ENCODE results near the gene GMDS. TPM values are rescaled to one million over a fixed set of nuclear protein-coding genes. Genes with fewer than 3 reads are reported as not detected.

The GMDS gene
- total and polyA plus RNA-seq, 2 donors (not counting 3 experiments of a cell fraction or from before 2014, with no cell fraction given) = 9.8 to 23.5 TPM

- CTCF ChIA-PET = interaction anchor here (0.9 to 1.2 kb wide), 5 partner anchors 12 to 60 kb away, joined by 3 read pairs; no protein-coding TSS in a partner anchor
These were observed 407.6 kb downstream of the GMDS start for GRCh38 chr6:1837826-1838225.

GRCh38 chr6:1836690-1837089 is 408.7 kb downstream of the GMDS start:
- Histone ChIP-seq H3K4me1 (ENCODE audit: control insufficient read depth, extremely low read depth, insufficient read depth, low read length) (peaks cover 31% of the 10 kb centered on the region), H3K9me1 (replicated peaks; ENCODE audit: control insufficient read depth, extremely low read depth, insufficient read depth, low read length) (no peaks in the 10 kb centered on the region), H3K27me3 (ENCODE audit: control insufficient read depth in 2 of 2, insufficient read depth in 2 of 2, low read length in 2 of 2) (no peaks in the 10 kb centered on the region), H3K79me2 (ENCODE audit: control insufficient read depth, insufficient read depth, low read length) (no peaks in the 10 kb centered on the region), H3K4me2 (ENCODE audit: insufficient read depth, low read length) (no peak overlapping the region), H3K27ac (ENCODE audit: insufficient read depth, low read depth, low read length) (no peak overlapping the region), H2AFZ (ENCODE audit: low read depth, low read length) (no peak overlapping the region), H3K36me3 (ENCODE audit: control insufficient read depth in 2 of 2, extremely low read depth in 1 of 2, insufficient read depth in 2 of 2, low read length in 2 of 2) (no peaks in the 10 kb centered on the region), H3K9ac (replicated peaks; ENCODE audit: extremely low read depth, insufficient read depth, low read length) (no peak overlapping the region), H3K4me3 (replicated peaks in 1 of 3; ENCODE audit: insufficient read depth in 1 of 3, low read depth in 1 of 3, low read length in 3 of 3) (no peak overlapping the region), H4K20me1 (replicated peaks; ENCODE audit: control insufficient read depth, extremely low read depth, insufficient read depth, low read length) (no peaks in the 10 kb centered on the region), H3K9me3 (replicated peaks; ENCODE audit: control insufficient read depth, insufficient read depth, low read length) (no peaks in the 10 kb centered on the region)
- dilution Hi-C loops (cut with MboI; ENCODE audit: extremely low pct_ligation_motif_present, low sequenced_read_pairs) (no loop called here), intact Hi-C loops (cut with micrococcal nuclease) (no loop called here)
- TF ChIP-seq POLR2A (IDR thresholded peaks at IDR 0.05; ENCODE audit: low read depth, low read length) = no peak
- no peak for TF ChIP-seq POLR2AphosphoS5 (IDR thresholded peaks at IDR 0.05; ENCODE audit: insufficient read depth, low read depth, low read length)
- TF ChIP-seq EZH2 (IDR thresholded peaks at IDR 0.05; ENCODE audit: borderline replicate concordance, low read depth, low read length, severe bottlenecking) = no peak
- no peak for TF ChIP-seq MYC (IDR thresholded peaks at IDR 0.05; ENCODE audit: low read depth, low read length)
- TF ChIP-seq, protein P1, sequence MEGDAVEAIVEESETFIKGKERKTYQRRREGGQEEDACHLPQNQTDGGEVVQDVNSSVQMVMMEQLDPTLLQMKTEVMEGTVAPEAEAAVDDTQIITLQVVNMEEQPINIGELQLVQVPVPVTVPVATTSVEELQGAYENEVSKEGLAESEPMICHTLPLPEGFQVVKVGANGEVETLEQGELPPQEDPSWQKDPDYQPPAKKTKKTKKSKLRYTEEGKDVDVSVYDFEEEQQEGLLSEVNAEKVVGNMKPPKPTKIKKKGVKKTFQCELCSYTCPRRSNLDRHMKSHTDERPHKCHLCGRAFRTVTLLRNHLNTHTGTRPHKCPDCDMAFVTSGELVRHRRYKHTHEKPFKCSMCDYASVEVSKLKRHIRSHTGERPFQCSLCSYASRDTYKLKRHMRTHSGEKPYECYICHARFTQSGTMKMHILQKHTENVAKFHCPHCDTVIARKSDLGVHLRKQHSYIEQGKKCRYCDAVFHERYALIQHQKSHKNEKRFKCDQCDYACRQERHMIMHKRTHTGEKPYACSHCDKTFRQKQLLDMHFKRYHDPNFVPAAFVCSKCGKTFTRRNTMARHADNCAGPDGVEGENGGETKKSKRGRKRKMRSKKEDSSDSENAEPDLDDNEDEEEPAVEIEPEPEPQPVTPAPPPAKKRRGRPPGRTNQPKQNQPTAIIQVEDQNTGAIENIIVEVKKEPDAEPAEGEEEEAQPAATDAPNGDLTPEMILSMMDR (IDR thresholded peaks at IDR 0.05; ENCODE audit: extremely low read depth in 1 of 2, insufficient read depth in 1 of 2, low read depth in 1 of 2, low read length in 2 of 2) = no peak
- BruUV-seq (replicated peaks) = no TSS peak
- DNase-seq (ENCODE audit: low read depth, low spot score) (no peak), FAIRE-seq (no peak)
- ChIA-PET POLR2A (no interaction called here), CTCF (interaction anchor here (1.1 kb wide), 1 partner anchor 15 kb away, joined by 3 read pairs; no protein-coding TSS in a partner anchor)

More at GRCh38 chr6:1837826-1838225, 407.6 kb downstream of the GMDS start:
- POLR2A ChIA-PET = no interaction called here
- H3K4me2 ChIP-seq (ENCODE audit: insufficient read depth, low read length) = no peak overlapping the region
- H4K20me1 ChIP-seq (replicated peaks; ENCODE audit: control insufficient read depth, extremely low read depth, insufficient read depth, low read length) = no peaks in the 10 kb centered on the region
- intact Hi-C loops (cut with micrococcal nuclease) (no loop called here), dilution Hi-C loops (cut with MboI; ENCODE audit: extremely low pct_ligation_motif_present, low sequenced_read_pairs) (no loop called here)
- H3K9ac ChIP-seq (replicated peaks; ENCODE audit: extremely low read depth, insufficient read depth, low read length) = no peak overlapping the region
- no peak overlapping the region for H3K4me3 ChIP-seq (replicated peaks in 1 of 3; ENCODE audit: insufficient read depth in 1 of 3, low read depth in 1 of 3, low read length in 3 of 3)
- no TSS peak for BruUV-seq (replicated peaks)
- no peak overlapping the region for H3K27ac ChIP-seq (ENCODE audit: insufficient read depth, low read depth, low read length)
- no peak for TF ChIP-seq GATA2 (IDR thresholded peaks at IDR 0.05; ENCODE audit: insufficient read depth, insufficient read length, low read depth, low read length)
- TF ChIP-seq JUN (IDR thresholded peaks at IDR 0.05; ENCODE audit: borderline replicate concordance, insufficient read depth, insufficient read length, low read depth) = no peak
- no peak for TF ChIP-seq POLR2A (IDR thresholded peaks at IDR 0.05; ENCODE audit: low read depth, low read length)
- no peak for TF ChIP-seq EZH2 (IDR thresholded peaks at IDR 0.05; ENCODE audit: borderline replicate concordance, low read depth, low read length, severe bottlenecking)
- no peaks in the 10 kb centered on the region for H3K27me3 ChIP-seq (ENCODE audit: control insufficient read depth in 2 of 2, insufficient read depth in 2 of 2, low read length in 2 of 2)
- H3K9me3 ChIP-seq (replicated peaks; ENCODE audit: control insufficient read depth, insufficient read depth, low read length) = no peaks in the 10 kb centered on the region
- no peaks in the 10 kb centered on the region for H3K36me3 ChIP-seq (ENCODE audit: control insufficient read depth in 2 of 2, extremely low read depth in 1 of 2, insufficient read depth in 2 of 2, low read length in 2 of 2)
- H3K9me1 ChIP-seq (replicated peaks; ENCODE audit: control insufficient read depth, extremely low read depth, insufficient read depth, low read length) = no peaks in the 10 kb centered on the region
- no peak overlapping the region for H2AFZ ChIP-seq (ENCODE audit: low read depth, low read length)
- DNase-seq (ENCODE audit: low read depth, low spot score) (no peak), FAIRE-seq (no peak)
- no peaks in the 10 kb centered on the region for H3K79me2 ChIP-seq (ENCODE audit: control insufficient read depth, insufficient read depth, low read length)
- H3K4me1 ChIP-seq (ENCODE audit: control insufficient read depth, extremely low read depth, insufficient read depth, low read length) = peaks cover 23% of the 10 kb centered on the region

Data from endothelial cell of umbilical vein (primary cell).